PC-9 (cell line): ENCODE measurements around the gene PTAFR. TPM values are rescaled to one million over a fixed set of nuclear protein-coding genes. Genes with fewer than 3 reads are reported as not detected.
A peak's percentile ranks its signal among the peaks of the same experiment; 100 is the strongest.

Source experiments
- BruUV-seq: library from RNA; stranded (reverse); fragments of 400-500 nt; replicated peaks from 2 replicates; lab custom pipeline; 2021; lab: Mats Ljungman, UMichigan
- CTCF ChIA-PET: fragments of 300-600 bp; sonication (Branson Sonifier 250); formaldehyde crosslinking; loops from one replicate; lab custom pipeline; 2022; ENCODE audit warnings: antibody characterized with exemption; lab: Charles Lee
- POLR2A ChIA-PET: fragments of 300-600 bp; sonication (Branson Sonifier 250); formaldehyde crosslinking; loops from one replicate; lab custom pipeline; 2022; ENCODE audit warnings: antibody characterized with exemption; ENCODE audit not compliant: unreplicated experiment; lab: Charles Lee
- DNase-seq, 2 experiments: peaks; one replicate each; pipeline versions ENCODE4 v3.0.0 to v3.0.0-alpha.2; 2015 to 2022; ENCODE audit warnings: mixed read lengths in 1 of 2
- H2AFZ ChIP-seq: fragments of 200-600 bp; sonication (generic); 2 replicates; pipeline ENCODE4 v1.8.1; 2017; ENCODE audit warnings: antibody characterized with exemption
- H3F3A ChIP-seq: fragments of 200-600 bp; sonication (generic); 2 replicates; pipeline ENCODE4 v1.8.1; 2017; ENCODE audit warnings: antibody characterized with exemption, mild to moderate bottlenecking, low read depth; ENCODE audit not compliant: insufficient read depth
- H3K27ac ChIP-seq: fragments of 200-600 bp; sonication (generic); 2 replicates; pipeline ENCODE4 v1.6.1; 2016; ENCODE audit warnings: mixed run types
- H3K27me3 ChIP-seq: fragments of 200-600 bp; sonication (generic); 2 replicates; pipeline ENCODE4 v1.6.1; 2016; ENCODE audit warnings: low read depth, mixed run types; ENCODE audit not compliant: insufficient read depth
- H3K36me3 ChIP-seq: fragments of 200-600 bp; sonication (generic); 2 replicates; pipeline ENCODE4 v1.6.1; 2016; ENCODE audit warnings: low read depth, mixed run types
- H3K4me1 ChIP-seq: fragments of 200-600 bp; sonication (generic); replicated peaks from 2 replicates; pipeline ENCODE4 v1.6.1; 2016; ENCODE audit warnings: mixed run types; ENCODE audit not compliant: insufficient read depth
- H3K4me2 ChIP-seq: fragments of 200-600 bp; sonication (generic); 2 replicates; pipeline ENCODE4 v1.6.1; 2017; ENCODE audit warnings: mixed run types
- H3K4me3 ChIP-seq: fragments of 200-600 bp; sonication (generic); 2 replicates; pipeline ENCODE4 v1.6.1; 2016; ENCODE audit warnings: mixed run types
- H3K79me2 ChIP-seq: fragments of 200-600 bp; sonication (generic); 2 replicates; pipeline ENCODE4 v1.6.1; 2017; ENCODE audit warnings: low read depth, mixed run types
- H3K9me2 ChIP-seq: fragments of 200-600 bp; sonication (generic); 2 replicates; pipeline ENCODE4 v1.8.1; 2017; ENCODE audit warnings: mild to moderate bottlenecking; ENCODE audit not compliant: insufficient read depth
- H3K9me3 ChIP-seq: fragments of 200-600 bp; sonication (generic); 2 replicates; pipeline ENCODE4 v1.8.1; 2016; ENCODE audit warnings: low read depth; ENCODE audit not compliant: insufficient read depth
- H4K20me1 ChIP-seq: fragments of 200-600 bp; sonication (generic); 2 replicates; pipeline ENCODE4 v1.8.1; 2017; ENCODE audit not compliant: insufficient read depth
- EZH2 ChIP-seq: fragments of 200-600 bp; sonication (generic); IDR thresholded peaks from 2 replicates; pipeline ENCODE4 v1.8.0; 2017; ENCODE audit warnings: antibody characterized with exemption, low read depth
- intact Hi-C: fragments of 100-400 bp; cut with micrococcal nuclease; formaldehyde crosslinking; loops from one replicate; pipeline ENCODE4 v1.10.0; 2022; ENCODE audit not compliant: unreplicated experiment
- total RNA-seq: library from RNA; stranded (reverse); gene quantifications from 2 replicates; pipeline ENCODE4 v1.2.3, GENCODE V29; 2021
- TF ChIP-seq, protein P1 (sequence below): fragments of 200-600 bp; sonication (generic); conservative IDR thresholded peaks from 2 replicates; pipeline ENCODE4 v1.6.1; 2017; ENCODE audit warnings: mixed run types, antibody characterized with exemption, mild to moderate bottlenecking, moderate library complexity

The PTAFR gene
- total RNA-seq, 1 experiment from 2014 or later: 12.2 TPM

DNA sequence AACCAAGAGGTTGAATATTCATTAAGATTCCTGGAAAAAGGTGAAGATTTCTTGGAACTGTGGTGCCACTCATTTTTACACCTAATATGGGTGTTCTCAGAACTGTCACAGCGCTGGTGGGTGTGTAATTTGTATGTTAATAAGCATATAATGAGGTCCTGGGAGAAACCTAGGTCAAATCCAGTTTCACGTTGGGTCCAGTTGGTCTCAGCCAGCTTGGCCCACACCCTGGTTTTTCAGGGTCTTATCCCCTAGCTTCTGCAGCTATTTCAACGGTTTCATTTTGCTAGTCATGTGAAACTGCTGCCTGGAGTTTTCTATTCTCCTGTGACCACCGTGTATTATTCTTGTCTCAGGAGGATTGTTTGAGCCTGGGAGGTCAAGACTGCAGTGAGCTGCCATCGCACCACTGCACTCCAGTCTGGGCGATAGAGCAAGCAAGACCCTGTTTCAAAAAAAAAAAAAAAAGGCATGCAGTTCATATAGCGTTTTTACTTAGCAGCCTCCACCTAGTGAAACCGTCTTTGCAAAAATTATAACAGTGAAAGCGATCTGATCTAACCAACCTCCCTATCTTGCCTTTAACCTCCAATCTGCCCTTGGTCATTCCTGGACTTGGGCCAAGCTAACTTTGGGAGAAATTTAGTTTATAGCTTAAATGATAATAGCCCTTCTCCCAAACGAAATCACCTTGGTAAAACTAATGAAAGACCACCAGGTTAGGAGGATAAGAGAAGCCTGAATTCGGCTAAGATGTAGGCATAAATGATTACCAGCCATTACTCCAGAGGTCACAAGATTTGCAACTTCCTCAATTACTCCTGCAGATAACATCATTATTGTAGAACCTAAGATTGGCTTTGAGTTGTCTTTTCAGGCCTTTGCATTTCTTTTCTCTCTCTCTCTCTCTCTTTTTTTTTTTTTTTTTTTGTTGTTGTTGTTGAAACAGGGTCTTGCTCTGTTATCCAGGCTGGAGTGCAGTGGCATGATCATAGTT is 44.0 kb downstream of the PTAFR start:
- H4K20me1 ChIP-seq: no peaks in the 10 kb centered on the region
- ChIA-PET POLR2A (no interaction called here), CTCF (no interaction called here)
- H3K79me2 ChIP-seq: no peaks in the 10 kb centered on the region
- no peak for DNase-seq
- no peaks in the 10 kb centered on the region for H3K27me3 ChIP-seq
- TF ChIP-seq, protein P1, sequence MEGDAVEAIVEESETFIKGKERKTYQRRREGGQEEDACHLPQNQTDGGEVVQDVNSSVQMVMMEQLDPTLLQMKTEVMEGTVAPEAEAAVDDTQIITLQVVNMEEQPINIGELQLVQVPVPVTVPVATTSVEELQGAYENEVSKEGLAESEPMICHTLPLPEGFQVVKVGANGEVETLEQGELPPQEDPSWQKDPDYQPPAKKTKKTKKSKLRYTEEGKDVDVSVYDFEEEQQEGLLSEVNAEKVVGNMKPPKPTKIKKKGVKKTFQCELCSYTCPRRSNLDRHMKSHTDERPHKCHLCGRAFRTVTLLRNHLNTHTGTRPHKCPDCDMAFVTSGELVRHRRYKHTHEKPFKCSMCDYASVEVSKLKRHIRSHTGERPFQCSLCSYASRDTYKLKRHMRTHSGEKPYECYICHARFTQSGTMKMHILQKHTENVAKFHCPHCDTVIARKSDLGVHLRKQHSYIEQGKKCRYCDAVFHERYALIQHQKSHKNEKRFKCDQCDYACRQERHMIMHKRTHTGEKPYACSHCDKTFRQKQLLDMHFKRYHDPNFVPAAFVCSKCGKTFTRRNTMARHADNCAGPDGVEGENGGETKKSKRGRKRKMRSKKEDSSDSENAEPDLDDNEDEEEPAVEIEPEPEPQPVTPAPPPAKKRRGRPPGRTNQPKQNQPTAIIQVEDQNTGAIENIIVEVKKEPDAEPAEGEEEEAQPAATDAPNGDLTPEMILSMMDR: no peak
- no peak for TF ChIP-seq EZH2
- peaks cover 45% of the 10 kb centered on the region for H3K4me1 ChIP-seq
- H3K4me2 ChIP-seq: no peak overlapping the region
- H3K9me2 ChIP-seq: no peaks in the 10 kb centered on the region
- no peak overlapping the region for H2AFZ ChIP-seq
- no TSS peak for BruUV-seq
- no peak overlapping the region for H3K4me3 ChIP-seq
- peaks cover 51% of the 10 kb centered on the region for H3F3A ChIP-seq
- no peak overlapping the region for H3K27ac ChIP-seq
- H3K36me3 ChIP-seq: no peaks in the 10 kb centered on the region
- H3K9me3 ChIP-seq: no peaks in the 10 kb centered on the region
- intact Hi-C loops: no loop called here

DNA sequence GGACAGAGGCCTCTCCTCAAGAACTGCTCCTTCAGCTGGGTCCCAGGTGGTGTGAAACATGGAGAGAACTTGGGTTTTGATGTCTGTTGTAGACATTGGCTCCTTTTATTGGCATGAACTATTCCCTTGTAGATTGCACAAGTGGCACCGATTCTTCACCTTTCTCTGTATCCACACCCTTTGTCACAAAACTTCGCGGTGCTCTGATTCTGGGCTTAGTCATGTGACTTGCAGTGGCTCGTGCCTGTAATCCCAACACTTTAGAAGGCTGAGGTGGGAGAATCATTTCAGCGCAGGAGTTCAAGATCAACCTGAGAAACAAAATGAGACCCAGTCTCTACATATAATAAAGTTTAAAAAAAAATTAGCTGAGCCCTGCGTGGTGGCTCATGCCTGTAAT is 45.6 kb downstream of the PTAFR start:
- ChIA-PET POLR2A (no interaction called here), CTCF (no interaction called here)
- H3K9me2 ChIP-seq: no peaks in the 10 kb centered on the region
- no peaks in the 10 kb centered on the region for H3K36me3 ChIP-seq
- peaks cover 35% of the 10 kb centered on the region for H3F3A ChIP-seq
- no peak overlapping the region for H3K4me2 ChIP-seq
- no peaks in the 10 kb centered on the region for H3K27me3 ChIP-seq
- no peaks in the 10 kb centered on the region for H4K20me1 ChIP-seq
- H3K27ac ChIP-seq: no peak overlapping the region
- no peak for DNase-seq
- no peak overlapping the region for H2AFZ ChIP-seq
- no peak overlapping the region for H3K4me3 ChIP-seq
- intact Hi-C loops: no loop called here
- no peaks in the 10 kb centered on the region for H3K9me3 ChIP-seq
- H3K4me1 ChIP-seq: peaks cover 29% of the 10 kb centered on the region
- no peaks in the 10 kb centered on the region for H3K79me2 ChIP-seq
- no peak for TF ChIP-seq EZH2
- TF ChIP-seq, protein P1: no peak
- BruUV-seq: no TSS peak

DNA sequence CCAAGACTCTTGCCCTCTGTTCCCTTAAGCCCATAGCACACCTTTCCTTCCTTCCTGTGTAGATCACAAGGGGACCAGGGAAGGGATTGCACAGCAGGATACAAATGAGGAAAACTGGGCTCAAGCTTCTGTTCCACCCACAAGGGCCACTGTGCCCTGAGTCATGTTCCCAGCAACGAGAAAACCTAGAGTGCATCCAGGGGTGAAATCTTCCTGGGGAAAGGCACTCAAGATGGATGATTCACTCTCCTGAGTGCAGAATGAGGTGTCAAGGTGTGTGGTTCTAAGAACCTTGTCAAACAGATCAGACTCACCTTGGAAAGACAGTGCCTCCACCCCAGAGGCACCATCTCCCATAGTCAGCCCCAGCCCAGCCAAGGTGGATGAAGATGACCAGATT is 47.3 kb downstream of the PTAFR start:
- H3K9me2 ChIP-seq: no peaks in the 10 kb centered on the region
- H4K20me1 ChIP-seq: no peaks in the 10 kb centered on the region
- H3F3A ChIP-seq: peaks cover 20% of the 10 kb centered on the region; the same call in 1 of the 2 replicates
- peak overlapping the region; percentile 35 for H3K4me2 ChIP-seq
- ChIA-PET POLR2A (interaction anchor here (0.6 to 0.7 kb wide), 3 partner anchors 15 to 65 kb away, joined by 3 to 5 read pairs (median 4); partner anchors contain the start of gene EYA3), CTCF (no interaction called here)
- H3K79me2 ChIP-seq: no peaks in the 10 kb centered on the region
- H3K4me3 ChIP-seq: no peak overlapping the region
- H2AFZ ChIP-seq: 0 out of 2 replicates have a peak overlapping the region, but pooled peaks have one; percentile 31
- peak; percentile 71 to 92 for DNase-seq
- H3K36me3 ChIP-seq: no peaks in the 10 kb centered on the region
- no TSS peak for BruUV-seq
- H3K4me1 ChIP-seq: peaks cover 18% of the 10 kb centered on the region
- intact Hi-C loops: loop anchor here (1.0 kb wide), 1 partner anchor 68 kb away; no protein-coding TSS in a partner anchor
- no peaks in the 10 kb centered on the region for H3K9me3 ChIP-seq
- no peaks in the 10 kb centered on the region for H3K27me3 ChIP-seq
- peak overlapping the region; percentile 87 for H3K27ac ChIP-seq
- TF ChIP-seq EZH2: no peak
- TF ChIP-seq, protein P1: no peak
